Stimulated activated CD4-positive, alpha-beta T cell treated with anti-CD3 and anti-CD28 coated beads, Interleukin-1b, Interleukin-23, amount 100 ng/mL, for 24 hours (primary cell): ENCODE data around the gene HMGXB3.

Experiments used
- DNase-seq, 4 experiments: peaks; one replicate each; pipeline ENCODE4 v3.0.0-alpha.2; 2020; ENCODE audit warnings: low read depth in 4 of 4, low spot score in 1 of 4

Gene HMGXB3

DNA sequence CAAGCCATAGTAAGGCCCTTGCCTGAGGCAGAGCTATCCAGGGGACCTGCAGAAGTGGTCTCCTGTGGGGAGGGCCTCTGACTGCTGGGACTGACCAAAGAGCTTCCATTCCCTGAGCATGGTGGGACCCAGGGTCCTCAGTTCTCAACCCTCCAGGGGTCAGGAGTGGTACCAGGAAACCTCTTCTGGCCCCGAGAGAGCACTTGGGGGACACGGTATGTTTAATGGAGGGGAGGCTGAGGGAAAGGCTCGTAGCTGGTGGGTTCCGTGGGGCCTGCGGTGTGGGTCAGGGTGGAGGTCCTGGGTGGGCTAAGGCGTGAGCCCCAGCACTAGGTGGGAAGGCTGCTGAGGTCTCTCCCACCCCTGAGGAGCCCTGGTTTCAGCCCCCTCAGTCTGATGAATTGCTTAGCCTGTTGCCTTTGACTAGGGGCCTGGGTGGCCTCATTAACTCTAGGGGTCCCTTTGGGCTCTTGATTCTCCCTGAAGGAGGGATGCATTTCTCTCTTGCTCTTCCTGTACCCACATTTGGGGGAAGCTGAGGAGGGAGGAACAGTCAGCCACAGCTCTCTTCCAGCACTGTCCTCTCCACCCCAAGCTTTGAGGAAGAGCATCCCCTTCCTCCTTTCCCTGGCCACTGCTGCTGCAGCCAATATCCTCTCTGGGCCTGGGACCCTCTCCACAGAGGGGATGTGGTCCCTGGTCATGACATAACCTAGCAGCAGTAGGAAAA lies 51.9 kb downstream of the HMGXB3 start:
- no peak for DNase-seq

GRCh38 chr5:150052956-150053712 lies 52.6 kb downstream of the HMGXB3 start:
- no peak for DNase-seq

DNA sequence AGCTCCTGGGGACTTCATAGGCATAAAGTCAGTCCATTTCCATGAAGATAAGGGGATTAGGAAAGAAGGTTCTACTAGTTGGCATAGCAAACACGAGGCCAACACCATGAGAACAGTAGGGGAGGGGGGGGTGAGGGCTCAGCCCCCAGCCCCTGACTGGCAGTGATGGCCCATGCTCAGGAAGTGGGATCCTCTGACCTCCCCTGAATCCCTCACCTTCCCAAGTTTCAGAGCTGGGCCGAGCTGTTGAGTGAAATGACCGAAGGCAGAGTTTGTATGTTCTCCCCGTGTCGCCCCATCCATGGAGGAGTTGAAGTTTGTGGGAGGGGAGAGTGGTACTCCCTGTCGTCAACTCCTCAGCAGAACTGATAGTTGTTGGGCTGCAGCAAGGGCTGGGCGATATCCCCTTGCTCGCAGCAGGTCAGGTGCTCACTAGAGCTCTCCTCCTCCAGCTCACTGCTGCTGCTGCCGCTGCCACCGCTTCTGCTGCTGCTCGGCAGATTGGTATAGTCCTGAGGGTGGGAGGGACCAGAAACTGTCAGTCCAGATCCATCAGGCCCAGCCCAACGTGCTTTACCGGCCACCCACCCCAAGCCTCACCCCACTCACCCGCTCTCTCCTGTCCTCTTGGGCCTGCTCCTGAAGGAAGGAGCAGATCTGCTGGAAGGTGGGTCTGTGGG lies 53.3 kb downstream of the HMGXB3 start:
- no peak for DNase-seq

- DNase-seq = no peak
Observed at GRCh38 chr5:150054569-150054968, 54.0 kb downstream of the HMGXB3 start.

DNA sequence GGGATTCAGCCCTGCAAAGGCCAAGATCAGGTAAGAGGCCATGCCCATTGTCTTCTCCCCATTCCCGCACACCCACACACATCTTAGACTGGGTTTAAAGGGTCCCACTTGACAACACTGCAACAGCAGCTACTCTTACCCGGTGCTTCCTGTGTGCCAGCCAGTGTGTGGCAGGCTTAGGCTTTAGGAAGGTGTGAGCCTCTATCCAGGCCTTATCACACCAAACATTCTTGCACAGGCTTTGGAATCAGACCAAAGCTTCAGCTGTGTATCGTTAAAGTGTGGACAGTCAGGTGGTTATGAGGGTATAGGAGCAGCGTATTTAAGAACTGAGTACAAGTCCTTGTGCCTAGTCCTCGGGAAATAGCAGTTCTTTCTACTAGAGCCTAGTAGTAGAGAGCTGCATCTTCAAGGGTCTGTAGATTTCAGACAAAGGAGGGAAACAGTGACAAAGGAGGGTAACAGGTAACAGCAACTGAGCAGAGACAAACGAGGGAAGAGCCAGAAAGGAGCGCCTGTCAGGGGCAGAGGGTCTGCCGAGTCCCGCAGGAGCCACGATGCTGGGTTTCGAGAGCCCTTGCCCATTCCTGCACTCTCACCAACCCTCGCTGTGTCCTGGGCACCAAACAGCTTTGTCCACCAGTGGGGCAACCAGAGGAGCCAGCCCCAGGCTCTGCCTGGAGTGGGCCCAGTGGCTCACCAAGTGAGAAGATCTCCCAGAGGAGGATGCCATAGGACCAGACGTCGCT lies 55.0 kb downstream of the HMGXB3 start:
- no peak for DNase-seq

- DNase-seq = no peak
Observed at GRCh38 chr5:150056075-150056443, 55.5 kb downstream of the HMGXB3 start.

DNA sequence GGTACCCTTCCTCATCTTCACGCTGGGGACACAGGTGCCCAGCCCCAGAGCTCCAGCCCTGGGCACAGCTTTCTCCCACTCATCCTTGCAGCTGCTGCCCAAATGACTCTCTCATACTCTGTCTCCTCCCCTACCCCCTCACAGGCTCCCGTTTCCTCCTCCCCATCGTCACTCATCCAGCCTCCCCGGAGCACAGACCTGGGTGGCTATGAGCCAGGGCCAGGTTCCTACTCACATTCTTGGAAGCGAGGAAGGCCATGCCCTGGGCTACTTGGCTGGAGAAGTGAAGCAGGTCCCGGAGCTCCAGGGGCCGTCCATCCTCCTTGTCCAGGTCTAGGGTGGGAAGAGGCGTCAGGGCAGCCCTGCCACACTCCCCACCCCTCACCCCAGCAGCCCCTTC lies 56.5 kb downstream of the HMGXB3 start:
- DNase-seq = no peak

DNA sequence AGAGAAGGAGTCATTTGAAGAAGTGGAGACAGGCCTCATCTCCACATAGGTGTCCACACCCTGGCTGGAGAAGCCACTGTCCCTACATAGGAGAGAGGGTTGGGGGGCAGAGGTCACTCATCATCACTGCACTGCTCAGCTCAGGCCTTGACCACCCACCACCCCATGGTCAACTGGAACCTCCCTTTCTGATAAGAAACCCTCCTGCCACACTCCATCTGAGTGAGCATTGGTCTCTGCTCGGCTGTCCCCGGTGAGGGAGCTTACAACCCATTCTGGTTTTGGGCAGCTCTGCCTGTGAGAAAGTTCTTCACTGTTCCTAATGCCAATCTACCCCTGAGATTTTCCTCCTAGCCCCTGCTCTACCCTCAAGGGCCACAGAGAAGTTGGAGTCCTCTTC lies 57.0 kb downstream of the HMGXB3 start:
- DNase-seq = no peak

DNA sequence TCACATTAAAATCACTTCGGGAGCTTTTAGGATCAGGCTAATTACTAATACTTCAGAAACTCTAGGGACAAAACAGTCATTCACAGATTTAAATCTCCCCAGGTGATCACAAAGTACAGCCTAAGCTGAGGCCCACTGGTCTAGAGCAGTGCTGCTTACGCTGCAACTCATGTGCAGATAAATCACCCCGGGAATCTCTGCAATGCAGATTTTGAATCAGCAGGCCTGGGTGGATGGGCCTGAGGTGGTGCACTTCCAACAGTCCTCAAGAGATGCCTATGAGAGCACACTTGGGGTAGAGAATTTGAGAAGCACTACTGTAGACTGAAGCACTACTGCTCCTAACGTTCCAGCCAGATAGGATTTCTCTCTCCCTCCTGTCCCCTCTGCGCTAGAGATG lies 57.5 kb downstream of the HMGXB3 start:
- no peak for DNase-seq

DNA sequence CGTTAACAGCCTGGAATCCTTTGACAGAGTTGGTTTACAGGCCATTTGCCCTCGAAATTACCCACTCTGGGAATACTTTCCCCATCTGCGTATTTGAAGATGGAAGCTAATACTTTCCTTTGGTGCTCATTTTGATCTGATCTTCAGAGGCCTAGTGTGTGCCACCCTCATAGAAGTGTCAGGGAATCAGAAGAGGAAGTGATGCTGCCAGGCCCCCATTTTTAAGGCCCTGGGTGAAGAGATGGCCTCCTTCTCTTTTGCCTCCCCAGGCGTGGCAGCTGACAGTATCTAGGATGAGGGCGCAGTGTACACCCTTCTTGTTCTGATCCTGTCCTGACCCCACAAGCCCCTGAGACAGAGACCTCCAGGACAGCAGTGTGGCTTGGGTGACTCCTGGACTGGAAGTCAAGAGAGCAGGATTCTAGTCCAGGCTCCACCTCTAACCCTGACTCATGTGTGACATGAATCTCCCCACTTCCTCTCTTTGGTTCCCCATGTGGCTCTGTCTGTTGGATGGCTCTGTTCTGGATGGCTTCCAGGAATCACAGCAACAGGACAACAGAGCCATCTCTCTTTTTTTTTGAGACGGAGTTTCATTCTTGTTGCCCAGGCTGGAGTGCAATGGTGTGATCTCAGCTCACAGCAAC lies 58.1 kb downstream of the HMGXB3 start:
- no peak for DNase-seq

DNA sequence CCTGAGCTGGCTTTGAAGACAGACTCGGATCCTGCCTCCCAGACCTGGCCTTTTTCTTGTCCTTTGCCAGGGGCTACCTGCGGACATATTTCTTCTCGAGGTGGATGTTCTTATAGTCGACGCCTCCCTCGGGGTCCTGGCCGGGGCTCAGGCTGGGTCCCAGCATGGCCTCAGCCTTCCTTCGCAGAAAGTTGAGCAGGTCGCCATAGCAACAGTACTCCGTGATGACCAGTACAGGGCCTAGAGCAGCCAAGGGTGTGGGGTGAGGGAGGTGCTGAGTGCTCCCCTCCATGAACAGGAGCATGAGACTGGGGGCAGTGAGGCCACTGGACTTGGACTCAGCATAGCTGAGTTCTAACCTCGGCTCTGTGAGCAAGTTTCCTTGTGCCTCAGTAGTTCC lies 59.1 kb downstream of the HMGXB3 start:
- no peak for DNase-seq

- DNase-seq = no peak
Observed at GRCh38 chr5:150060471-150060870, 59.9 kb downstream of the HMGXB3 start.

- DNase-seq = no peak
Observed at GRCh38 chr5:150061538-150061995, 61.0 kb downstream of the HMGXB3 start.

DNA sequence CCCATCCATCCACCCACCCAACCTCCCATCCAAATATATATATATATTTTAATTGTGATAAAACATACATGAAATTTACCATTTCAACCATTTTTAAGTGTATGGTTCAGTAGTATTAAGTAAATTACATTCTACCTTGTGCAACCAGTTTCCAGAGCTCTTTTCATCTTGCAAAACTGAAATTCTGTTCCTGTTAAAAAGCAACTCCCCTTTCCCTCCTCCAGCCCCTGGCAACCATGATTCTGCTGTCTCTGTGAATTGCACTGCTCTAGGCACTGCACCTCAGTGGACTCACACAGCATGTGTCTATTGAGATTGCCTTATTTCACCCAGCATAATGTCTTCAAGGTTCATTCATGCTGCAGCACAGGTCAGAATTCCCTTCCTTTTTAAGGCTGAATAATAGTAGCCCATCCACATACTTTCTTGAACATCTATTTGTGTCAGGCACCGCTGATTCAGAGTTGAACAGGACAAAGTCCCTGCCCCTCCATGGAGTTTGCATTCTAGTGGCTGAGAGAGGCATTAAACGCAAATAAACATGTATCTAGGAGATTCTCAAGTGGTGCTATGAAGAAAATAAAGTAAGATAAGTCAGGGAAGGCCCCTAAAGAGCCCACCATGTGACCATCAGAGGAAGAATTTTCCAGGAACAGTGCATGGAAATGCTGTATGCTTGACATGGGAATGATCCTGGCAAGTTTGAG lies 61.8 kb downstream of the HMGXB3 start:
- no peak for DNase-seq

GRCh38 chr5:150063638-150064037 lies 63.1 kb downstream of the HMGXB3 start:
- no peak for DNase-seq

DNA sequence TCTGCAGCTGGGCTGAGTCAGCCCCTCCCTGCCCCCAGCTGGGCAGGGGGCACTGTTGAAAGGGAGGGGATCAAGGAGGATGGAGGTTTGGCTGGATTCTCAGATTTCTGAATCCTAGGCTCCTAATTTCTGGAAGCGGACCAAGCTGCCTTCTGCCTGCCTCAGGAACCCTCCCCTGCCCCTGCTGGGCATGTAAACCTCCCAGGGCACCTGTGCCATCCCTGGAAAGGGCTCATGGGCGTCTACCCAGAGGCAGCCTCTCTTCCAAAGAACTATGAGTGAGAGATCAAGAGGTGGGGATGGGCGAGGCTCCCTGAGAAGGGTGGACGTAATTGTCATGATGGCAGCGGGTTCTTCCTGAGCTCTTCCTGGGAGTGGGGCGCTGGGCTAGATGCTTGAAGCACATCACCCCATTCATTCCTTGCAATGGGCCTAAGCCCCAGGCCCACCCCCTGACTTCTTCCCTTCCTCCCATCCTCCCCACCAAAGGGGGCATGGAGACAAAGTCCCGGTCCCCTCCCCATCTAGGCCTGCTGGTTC lies 64.2 kb downstream of the HMGXB3 start:
- no peak for DNase-seq

GRCh38 chr5:150065346-150065745 lies 64.8 kb downstream of the HMGXB3 start:
- DNase-seq = no peak

- DNase-seq = no peak
Observed at GRCh38 chr5:150065886-150066285, 65.3 kb downstream of the HMGXB3 start.

- no peak for DNase-seq
Observed at GRCh38 chr5:150066436-150066835, 65.9 kb downstream of the HMGXB3 start.

- no peak for DNase-seq
Observed at GRCh38 chr5:150066901-150067396, 66.4 kb downstream of the HMGXB3 start.
